Stimulated activated CD8-positive, alpha-beta memory T cell treated with anti-CD3 and anti-CD28 coated beads, Interleukin-7, amount 100 ng/mL, for 1 hour (primary cell): Measurements from ENCODE around the gene AKAP13.

Experiments used
- DNase-seq, 2 donors: peaks; one replicate each; pipeline ENCODE4 v3.0.0-alpha.2; 2020; ENCODE audit warnings: low read depth in 2 of 2

The AKAP13 gene

DNA sequence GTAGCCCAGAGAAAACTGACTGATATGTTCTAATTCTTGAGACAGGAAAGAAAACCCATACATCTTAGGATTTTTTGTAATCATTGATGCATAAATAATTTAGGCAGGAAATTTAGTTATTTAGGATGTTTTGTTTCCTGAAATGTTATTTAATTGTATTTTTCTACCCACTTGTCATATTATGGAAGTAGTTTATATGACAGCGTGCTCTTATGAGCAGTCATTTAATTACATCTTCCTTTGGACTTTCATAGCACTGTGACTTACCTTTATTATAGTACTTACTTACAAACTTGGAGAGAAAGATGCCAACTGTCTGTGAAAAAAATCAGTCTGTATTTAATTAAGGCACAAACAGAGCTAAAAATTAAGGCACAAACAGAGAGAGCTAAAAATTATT lies 65.0 kb downstream of the AKAP13 start:
- no peak for DNase-seq

DNA sequence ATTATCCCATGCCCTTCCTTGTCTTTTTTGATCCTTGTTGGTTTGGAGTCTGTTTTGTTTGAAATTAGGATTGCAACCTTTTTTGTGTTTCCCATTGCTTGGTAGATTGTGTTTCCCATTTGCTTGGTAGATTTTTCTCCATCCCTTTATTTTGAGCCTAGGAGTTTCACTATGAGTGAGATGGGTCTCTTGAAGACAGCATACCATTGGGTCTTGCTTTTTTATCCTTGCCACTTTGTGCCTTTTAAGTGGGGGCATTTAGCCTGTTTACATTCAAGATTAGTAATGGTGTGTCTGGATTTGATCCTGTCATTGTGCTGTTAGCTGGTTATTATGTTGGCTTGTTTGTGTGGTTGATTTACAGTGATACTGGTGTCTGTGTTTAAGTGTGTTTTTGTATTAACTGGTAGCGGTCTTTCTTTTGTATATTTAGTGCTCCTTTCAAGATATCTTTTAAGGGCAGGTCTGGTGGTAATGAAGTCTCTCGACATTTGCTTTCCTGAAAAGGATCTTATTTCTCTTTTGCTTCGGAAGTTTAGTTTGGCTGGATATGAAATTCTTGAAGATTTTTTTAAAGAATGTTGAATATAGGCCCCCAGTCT lies 70.8 kb downstream of the AKAP13 start:
- DNase-seq: no peak

GRCh38 chr15:85452436-85452835 lies 72.0 kb downstream of the AKAP13 start:
- DNase-seq: no peak

GRCh38 chr15:85453144-85453872 lies 72.9 kb downstream of the AKAP13 start:
- DNase-seq: no peak

DNA sequence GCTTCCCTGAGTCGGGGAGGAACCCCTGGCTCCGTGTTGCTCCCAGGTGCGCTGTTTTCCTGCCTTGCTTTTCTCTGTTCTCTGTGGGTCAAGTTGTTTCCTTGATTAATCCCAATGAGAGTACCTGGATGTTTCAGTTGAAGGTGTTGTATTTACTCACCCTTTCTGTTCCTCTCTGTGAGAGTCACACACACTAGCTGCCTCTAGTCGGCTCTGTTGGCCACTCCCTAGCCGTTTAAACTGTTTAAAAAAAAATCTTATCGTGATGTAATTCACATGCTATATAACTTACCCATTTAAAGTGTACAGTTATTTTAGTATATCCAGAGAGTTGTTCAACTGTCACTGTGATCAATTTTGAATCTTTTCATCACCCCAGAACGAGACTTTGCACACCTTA lies 74.0 kb downstream of the AKAP13 start:
- no peak for DNase-seq

DNA sequence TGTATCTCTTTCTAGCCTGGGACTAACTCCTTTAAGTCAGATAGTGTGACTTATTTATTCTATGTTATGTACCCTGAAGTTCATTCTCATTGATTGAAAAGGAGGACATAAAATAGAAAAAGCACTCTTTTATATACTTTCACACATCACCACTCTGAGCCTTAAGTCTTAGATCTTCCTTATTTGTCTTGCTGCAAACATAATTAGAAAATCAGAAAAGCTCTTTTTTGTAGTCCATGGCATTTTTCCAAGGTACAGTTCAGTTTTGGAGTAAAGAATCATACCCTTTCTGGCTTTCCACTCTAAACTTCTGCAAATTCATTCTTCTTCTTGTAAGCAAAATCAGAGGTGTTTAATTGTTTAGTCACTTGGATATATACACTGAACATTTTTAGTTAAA lies 75.5 kb downstream of the AKAP13 start:
- DNase-seq: no peak

- DNase-seq: no peak
Observed at GRCh38 chr15:85456798-85457197, 76.4 kb downstream of the AKAP13 start.

DNA sequence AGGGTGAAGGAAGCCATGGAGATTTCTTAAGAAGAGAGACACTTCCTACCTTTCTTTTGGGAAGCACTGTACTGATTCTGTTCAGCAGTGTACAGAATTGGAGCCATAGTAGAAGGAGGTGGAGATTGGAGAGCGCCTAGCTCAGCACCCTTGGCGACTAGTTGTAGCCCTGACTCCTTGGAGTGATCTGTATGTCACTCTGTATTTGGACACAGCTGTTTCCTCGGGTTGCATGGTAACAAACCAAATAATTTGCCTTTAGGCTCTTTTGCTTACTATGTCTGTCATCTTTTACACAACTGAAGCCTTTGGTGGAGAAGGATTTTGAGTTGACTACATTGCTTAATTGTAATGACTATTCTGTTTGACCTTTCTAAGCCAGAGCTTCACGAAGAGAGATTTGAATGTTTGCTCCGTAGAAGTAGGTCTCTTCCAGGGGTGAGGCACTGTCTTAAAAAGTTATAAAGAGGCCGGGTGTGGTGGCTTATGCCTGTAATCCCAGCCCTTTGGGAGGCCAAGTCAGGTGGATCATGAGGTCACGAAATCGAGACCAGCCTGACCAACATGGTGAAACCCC lies 77.1 kb downstream of the AKAP13 start:
- no peak for DNase-seq

- no peak for DNase-seq
Observed at GRCh38 chr15:85458764-85459163, 78.4 kb downstream of the AKAP13 start.

- DNase-seq: no peak
Observed at GRCh38 chr15:85462029-85462428, 81.6 kb downstream of the AKAP13 start.

DNA sequence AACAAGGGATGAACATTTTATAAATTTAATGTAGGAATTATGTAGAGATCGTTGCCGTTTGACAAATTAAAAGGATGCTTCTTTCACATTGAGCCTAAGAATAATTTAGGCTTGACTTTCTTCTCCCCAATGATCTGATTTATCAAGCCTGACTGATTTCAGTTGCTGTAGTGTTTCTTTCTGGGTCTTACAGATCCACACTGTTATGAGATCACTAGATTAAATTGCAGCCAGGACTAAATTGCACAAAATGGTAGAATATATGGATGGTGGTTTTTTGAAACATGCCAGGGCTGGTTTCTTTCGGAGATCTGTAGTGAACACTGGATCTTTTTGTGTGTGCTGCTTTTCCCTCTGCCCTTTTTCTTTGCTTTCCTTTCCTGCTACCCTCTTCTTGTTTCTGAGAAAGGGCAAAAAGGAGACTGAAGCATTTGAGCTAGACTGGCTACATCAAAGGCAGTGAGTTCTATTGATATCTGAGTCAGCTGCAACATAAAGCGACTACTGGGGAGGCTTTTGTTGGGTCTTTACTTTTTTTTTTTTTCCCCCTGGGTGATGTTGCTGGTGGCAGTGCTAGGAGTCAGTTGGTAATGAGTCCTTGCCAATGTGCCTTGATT lies 83.0 kb downstream of the AKAP13 start:
- no peak for DNase-seq

- DNase-seq: no peak
Observed at GRCh38 chr15:85463976-85464375, 83.6 kb downstream of the AKAP13 start.

DNA sequence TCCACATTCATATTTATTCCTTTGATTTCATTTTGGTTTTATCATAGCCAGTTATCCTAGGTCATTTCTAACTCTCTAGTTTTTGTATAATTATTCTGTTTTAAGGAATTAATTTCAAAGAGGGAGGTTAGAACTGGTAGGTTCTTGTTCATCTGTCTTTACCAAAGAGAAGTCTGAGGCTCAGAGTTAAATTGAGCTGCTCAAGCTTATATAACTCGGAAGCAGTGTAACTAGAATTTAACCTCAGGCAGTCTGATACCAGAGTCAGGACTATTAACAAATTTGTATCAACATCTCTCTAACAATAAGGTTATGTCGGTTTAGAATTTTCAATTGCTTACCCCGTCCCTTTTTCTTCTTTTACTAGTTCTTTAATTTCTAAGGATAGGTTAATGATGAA lies 84.1 kb downstream of the AKAP13 start:
- no peak for DNase-seq

- no peak for DNase-seq
Observed at GRCh38 chr15:85470563-85471271, 90.3 kb downstream of the AKAP13 start.

DNA sequence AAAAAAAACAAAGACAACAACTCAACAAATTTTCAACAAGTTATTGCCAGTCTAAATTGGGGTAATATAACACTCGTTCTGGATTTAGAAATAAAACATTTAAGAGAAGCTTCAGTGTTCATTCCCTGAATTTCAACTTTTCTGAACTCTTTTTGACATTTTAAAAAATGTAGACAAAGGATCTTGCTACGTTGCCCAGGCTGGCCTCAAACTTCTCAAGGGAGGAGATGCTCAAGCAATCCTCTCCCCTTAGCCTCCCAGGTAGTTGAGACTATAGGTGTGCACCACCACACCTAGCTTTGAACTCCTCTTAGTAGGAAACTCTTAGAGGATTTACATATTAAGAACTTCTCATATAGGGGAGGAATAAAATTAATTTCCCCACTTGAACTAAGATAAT lies 91.9 kb downstream of the AKAP13 start:
- DNase-seq: no peak

DNA sequence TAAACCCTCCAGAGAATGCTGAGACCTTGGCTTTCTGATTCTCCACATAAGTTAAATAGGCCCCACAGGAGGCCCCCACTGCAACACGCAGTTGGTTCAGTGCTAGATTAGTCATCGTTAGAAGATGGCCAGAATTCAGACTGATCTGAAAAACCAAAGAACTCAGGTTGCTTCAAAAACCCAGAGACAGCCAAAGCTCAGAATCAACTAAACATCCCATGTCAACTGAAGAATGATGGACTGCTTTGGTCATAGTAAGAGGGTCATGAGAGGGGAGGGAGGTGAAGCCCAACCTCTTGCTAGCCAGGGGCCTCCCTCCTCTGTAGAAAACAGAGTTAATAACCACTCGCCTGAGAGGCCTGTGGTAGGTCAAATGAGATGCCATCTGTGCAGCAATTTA lies 93.1 kb downstream of the AKAP13 start:
- no peak for DNase-seq

GRCh38 chr15:85474700-85475316 lies 94.4 kb downstream of the AKAP13 start:
- no peak for DNase-seq

- no peak for DNase-seq
Observed at GRCh38 chr15:85475317-85475701, 94.9 kb downstream of the AKAP13 start.

GRCh38 chr15:85475711-85476110 lies 95.3 kb downstream of the AKAP13 start:
- DNase-seq: no peak

DNA sequence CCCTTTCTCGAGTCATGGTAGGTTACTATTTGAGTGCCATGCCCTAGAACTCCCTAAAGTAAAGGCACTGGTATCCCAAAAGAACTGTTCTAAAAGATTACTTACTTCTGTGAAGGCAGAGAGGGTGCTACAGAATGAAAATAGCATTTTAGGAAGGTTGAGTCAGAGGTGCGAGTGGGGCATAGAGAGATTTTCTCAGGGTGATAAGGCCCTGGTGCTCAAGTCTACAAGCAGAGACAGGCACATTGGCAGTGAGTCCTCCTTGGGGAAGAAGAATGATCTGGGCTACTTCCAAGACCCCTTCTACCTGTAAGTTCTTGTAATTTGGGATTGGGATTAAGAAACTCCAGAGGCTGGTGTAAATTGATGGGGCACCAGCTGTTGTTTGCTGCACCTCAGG lies 96.7 kb downstream of the AKAP13 start:
- DNase-seq: no peak

DNA sequence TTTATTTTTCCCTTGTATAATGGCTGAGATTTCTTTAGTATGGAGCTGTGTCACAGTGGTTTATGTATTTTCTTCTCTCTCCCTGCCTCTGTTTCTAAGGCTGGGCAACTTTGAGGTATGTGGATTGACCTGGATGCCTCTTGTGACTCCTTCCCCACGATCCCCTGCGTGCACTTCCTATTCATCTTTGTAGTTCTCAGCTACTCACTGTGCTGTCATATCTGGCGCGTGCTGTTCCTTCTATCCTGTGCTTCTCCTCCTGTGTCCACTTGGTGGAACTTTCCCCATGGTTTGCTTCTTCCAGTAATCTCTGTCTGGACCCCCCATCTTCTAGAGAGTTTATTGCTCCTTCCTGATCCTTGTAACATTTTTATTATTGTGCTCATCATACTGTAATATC lies 97.3 kb downstream of the AKAP13 start:
- DNase-seq: no peak

DNA sequence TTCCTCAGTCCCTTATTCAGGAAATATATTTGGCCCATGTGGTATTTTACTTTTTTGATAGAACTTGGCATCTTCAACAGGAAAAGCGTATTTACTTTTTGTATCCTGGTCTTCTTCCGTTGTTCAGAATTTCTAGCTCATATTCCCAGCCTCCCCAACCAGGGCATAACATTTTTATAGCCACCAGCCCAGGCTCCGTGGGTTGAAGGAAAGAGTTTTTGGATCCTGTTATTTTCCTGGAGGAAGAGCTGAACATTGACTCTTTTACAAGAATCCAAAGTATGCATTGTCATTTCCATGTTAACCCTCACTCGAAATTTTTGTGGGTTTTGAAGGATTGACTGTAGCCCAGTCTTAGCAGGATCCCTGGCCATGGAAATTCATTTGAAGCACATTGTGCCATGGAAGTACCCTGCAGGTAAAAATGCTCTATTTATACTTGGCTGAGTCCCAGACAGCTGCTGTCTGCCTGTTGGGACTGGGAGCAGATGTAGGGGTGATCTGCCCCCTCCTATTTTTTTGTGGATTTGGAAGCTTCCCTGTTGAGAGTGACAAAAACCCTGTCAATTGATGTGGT lies 98.8 kb downstream of the AKAP13 start:
- no peak for DNase-seq
